HFF-Myc (cell line): Measurements from ENCODE around the gene NPHP4.

ENCODE experiments used
- DNase-seq: peaks from one replicate; pipeline ENCODE4 v3.0.0-alpha.2; 2011; ENCODE audit warnings: low read depth; ENCODE audit errors: extremely low read depth
- H3K4me3 ChIP-seq: replicated peaks from 2 replicates; pipeline ENCODE4 v1.5.1; 2011; ENCODE audit warnings: low read depth, mild to moderate bottlenecking, control low read depth, low read length
- CTCF ChIP-seq: IDR thresholded peaks from 2 replicates; pipeline ENCODE4 v1.5.1; 2012; ENCODE audit warnings: mild to moderate bottlenecking, low read depth, low read length, control low read depth; ENCODE audit errors: missing control alignments

NPHP4 gene

GRCh38 chr1:5940723-5941407, 51.4 kb downstream of the NPHP4 start:
- TF ChIP-seq CTCF = no peak
- DNase-seq = no peak
- H3K4me3 ChIP-seq = no peak overlapping the region

GRCh38 chr1:5939271-5940170, 52.7 kb downstream of the NPHP4 start:
- no peak overlapping the region for H3K4me3 ChIP-seq
- no peak for DNase-seq
- no peak for TF ChIP-seq CTCF

- TF ChIP-seq CTCF = no peak
- no peak overlapping the region for H3K4me3 ChIP-seq
- DNase-seq = peak; percentile 14
Observed at GRCh38 chr1:5938101-5938646, 54.1 kb downstream of the NPHP4 start.

GRCh38 chr1:5937373-5937857, 54.8 kb downstream of the NPHP4 start:
- no peak for DNase-seq
- no peak overlapping the region for H3K4me3 ChIP-seq
- no peak for TF ChIP-seq CTCF

GRCh38 chr1:5936621-5937372, 55.4 kb downstream of the NPHP4 start:
- TF ChIP-seq CTCF = no peak
- no peak for DNase-seq
- H3K4me3 ChIP-seq = no peak overlapping the region

- DNase-seq = no peak
- no peak for TF ChIP-seq CTCF
- H3K4me3 ChIP-seq = no peak overlapping the region
Observed at GRCh38 chr1:5936126-5936525, 56.1 kb downstream of the NPHP4 start.
